Forelimb muscle (tissue), 1 donor: ENCODE results near the gene SGMS1. TPM values are rescaled to one million over a fixed set of nuclear protein-coding genes. Genes with fewer than 3 reads are reported as not detected.
A peak's percentile ranks its signal among the peaks of the same experiment; 100 is the strongest.

ENCODE experiments used
- DNase-seq: peaks from one replicate; pipeline ENCODE4 v3.0.0-alpha.2; 2013; ENCODE audit warnings: low read depth
- polyA plus RNA-seq: library from polyadenylated mRNA; unstranded; fragments of 120-200 nt; gene quantifications from one replicate; pipeline ENCODE4 v1.2.1, GENCODE V29; 2013; ENCODE audit not compliant: insufficient read length

Gene SGMS1
- polyA plus RNA-seq, 1 donor, result 21.1 TPM

DNA sequence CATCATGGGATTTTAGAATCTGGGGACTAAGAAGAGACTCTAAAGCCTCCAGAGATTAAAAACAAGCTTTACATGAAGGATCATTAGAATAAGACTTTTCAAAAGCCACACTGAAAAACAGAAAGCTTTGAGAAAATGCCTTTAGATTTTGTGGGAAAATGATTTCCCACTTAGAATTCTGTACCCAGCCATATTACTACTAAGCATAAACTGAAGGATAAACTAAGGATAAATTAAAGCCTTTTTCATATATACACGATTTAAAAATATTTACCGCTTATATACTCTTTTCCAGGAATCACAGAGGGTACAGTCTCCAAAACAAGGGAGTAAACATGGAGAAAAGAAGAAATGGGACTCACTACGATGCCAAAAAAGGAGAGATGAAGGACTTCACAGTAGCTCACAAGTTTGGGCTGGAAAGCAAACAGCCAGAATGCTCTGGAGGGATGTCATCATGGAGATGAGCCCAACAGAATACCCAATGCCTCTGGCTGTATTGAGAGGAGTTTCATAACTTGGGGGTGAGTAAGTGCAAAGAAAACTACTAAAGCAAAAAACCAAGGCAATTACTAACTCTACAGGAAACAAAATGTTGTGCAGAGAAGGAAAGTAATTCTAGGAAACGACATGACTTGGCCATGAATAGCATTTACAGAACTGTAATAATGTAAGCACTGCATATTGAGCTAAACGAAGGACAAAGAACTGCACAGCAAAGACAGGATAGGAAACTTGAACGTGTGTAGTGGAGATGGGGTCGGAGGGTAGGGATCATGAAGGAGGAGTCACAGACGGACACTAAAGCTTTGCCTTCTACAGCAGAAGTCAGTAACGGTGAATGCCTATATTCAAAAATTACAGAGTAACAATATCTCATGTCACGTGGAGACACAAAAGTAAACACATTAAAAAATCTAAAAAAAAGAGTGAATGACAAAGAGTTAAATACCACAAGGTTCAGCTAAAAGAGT, 311.0 kb downstream of the SGMS1 start:
- no peak for DNase-seq

GRCh38 chr10:50310560-50311174, 313.1 kb downstream of the SGMS1 start:
- no peak for DNase-seq

DNA sequence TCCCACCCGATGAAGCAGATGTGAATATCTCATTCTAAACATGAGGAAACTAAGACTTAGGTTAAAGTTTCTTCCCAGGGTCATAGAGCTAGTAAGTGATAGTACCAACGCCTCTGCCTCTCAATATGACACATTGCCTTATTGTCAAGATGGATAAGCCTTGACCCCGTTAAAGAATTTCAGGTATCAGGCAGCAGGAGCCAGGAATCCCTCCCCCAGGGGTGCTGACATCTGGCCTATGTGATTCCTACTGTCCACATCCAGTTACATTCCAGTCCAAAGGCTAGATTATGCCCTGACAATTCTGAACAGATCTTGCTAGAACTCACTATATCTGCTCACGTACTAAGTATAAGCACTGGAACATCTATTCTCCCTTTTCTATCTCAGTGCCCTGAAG, 314.4 kb downstream of the SGMS1 start:
- DNase-seq, result no peak

- no peak for DNase-seq
Measured at GRCh38 chr10:50304660-50305059, 319.1 kb downstream of the SGMS1 start.

- no peak for DNase-seq
Measured at GRCh38 chr10:50299948-50300669, 323.6 kb downstream of the SGMS1 start.

GRCh38 chr10:50295367-50295766, 328.4 kb downstream of the SGMS1 start:
- no peak for DNase-seq

GRCh38 chr10:50294582-50294981, 329.2 kb downstream of the SGMS1 start:
- DNase-seq, result no peak

GRCh38 chr10:50293513-50294313, 330.0 kb downstream of the SGMS1 start:
- DNase-seq, result no peak

DNA sequence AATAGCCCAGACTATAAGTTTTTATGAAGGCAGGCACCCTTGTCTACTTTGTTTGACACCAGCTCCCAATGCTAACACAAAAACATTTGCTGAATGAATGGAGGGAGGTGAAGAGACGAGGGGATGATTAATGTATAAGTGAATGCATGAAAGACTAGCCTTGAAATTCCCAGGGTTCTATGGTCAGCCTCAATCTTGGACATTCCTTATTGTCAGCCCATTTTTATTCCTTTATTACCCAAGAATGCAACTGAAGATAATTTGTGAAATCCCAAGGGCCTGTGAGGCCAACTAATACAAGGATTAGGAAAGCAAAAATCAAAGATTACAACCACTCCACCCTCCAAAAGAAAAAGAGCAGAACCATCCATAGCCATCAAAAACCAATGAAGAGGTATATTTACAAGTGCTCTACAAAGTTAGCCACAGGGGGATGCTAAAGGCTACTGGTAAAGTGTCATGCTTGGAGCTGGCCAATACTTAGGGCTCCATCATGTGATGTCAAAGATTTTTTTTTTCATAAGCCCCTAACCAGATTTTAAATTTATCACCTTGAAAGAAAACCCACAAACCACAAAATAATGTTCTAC, 332.4 kb downstream of the SGMS1 start:
- DNase-seq, result no peak

DNA sequence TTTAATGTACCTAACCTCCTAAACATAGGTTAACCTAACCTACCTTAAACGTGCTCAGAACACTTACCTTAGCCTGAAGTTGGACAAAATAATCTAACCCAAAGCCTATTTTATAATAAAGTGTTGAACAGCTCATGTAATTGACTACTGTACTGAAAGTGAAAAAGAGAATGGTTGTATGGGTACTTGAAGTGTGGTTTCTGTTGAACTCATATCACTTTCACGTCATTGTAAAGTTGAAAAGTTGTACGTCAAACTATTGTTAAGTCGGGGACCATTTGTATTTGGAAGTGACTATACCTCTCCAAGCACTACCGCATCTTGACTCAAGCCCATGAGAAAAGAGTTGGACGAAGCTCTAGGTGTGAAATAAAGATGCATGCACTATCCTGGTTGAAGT, 334.6 kb downstream of the SGMS1 start:
- DNase-seq, result no peak

DNA sequence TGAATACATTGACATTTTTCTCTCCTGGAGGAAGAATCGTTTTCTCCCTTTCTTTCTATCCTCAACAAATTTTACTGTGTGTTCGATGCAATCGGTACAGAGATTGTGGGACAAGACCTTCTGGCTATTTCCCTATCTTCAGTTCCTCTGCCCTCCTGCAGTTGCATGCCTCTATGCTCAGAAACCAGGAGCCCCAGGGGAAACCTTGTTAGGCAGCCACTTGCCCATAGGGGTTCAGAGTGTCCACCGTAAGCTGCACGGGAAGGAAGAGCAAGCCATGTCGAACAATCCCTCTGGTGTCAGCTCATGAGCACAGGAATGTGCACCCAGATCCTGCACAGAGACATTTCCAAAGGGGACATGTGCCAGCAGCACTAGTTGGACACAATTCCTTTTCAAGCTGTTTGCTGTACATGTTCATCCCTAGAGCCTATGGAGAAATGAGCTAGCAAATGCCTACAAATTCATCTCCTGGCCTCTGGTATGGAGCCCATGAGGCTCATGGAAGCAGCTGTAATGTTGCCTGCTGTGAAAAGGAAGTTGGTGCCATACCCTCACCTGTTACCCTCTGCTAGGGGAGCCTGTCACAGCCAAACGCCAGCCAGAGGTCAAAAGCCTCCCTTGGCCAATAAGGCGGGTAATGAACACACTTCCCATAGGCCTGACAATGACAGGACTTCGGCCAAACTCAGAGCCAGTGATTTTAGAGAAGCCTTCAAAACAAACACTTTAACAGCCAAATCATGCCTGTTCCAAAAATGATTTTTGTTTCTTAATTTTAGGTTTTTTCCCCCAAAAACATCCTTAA, 336.6 kb downstream of the SGMS1 start:
- no peak for DNase-seq

GRCh38 chr10:50286517-50286916, 337.2 kb downstream of the SGMS1 start:
- peak; percentile 80 for DNase-seq

DNA sequence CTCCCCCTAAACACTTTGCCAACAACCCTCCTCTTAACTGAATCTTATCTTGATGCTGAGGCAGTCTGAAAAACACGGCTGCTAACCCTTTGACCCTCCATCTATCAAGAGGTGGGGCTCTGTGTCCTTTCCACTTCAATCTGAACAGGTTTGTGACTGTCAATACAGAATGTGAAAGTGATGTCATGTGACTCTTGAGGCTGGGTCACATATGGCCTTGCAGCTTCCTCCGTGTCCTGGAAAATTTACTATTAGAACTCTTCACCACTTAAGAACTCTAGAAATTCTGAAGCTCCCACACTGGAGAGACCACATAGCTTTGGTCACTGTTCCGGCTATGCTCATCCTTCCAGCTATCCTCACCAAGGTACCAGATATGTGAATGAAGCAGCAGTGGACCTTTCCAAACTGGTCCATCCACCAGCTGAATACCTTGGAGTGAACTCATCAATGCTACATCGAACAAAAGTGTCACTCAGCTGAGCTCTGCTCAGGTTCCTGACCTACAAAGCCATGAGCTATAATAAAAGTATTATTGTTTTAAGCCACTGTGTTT, 341.7 kb downstream of the SGMS1 start:
- DNase-seq, result no peak

- DNase-seq, result no peak
Measured at GRCh38 chr10:50281210-50281966, 342.4 kb downstream of the SGMS1 start.

DNA sequence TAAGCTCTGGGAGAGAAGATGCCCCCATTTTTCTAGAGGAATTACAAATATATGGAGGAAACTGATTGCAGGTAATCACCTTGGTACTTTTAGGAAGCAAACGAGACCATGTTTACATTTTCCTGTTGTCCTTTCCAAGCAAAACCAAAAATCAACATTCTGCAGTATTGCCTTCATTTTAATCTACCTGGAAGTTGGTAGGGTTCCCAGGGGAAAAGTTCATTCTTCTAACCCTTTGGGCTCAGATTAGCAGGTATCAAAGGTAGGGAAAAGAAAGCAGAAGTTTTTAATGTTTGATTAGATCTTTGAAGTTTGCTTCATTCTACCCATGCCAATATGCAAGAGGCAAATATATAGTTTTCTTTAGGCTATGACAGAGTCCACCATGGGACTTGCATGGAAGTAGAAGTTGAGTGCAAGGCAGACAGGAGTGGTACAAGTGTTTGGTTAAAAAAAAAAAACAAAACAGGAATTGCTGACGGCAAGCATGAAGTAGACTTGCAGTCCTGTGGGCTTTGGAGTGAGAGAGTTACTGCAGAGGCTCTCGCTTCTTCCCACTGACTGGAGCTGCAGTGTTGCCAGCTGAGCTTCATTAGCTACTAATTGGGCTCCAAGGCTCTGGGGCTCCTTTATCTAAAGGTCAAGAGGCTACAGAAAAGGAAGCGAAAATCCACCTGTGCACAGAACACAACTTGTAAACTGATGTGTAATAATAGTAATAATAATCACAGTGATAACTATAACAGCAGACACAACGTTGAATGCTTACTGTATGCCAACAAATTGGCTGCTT, 343.5 kb downstream of the SGMS1 start:
- no peak for DNase-seq

DNA sequence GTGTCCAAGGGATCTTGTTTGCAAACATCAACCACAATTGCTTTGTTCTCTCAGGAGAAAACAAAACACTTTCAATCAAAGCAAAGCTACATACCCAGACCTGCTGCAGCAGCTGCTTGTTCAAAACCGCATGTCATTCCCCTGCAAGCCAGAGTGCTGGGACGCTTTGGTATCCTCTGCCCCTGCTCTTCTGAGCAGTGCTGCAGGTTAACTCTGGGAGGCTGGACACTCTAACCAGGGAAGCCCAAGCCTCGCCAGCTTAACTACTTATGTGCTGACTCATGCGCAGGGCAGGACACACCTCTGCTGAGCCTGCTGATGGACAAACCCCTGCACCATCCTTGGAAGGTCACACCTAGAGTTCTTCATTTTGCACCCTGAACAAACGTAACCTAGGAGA, 344.3 kb downstream of the SGMS1 start:
- DNase-seq, result no peak

DNA sequence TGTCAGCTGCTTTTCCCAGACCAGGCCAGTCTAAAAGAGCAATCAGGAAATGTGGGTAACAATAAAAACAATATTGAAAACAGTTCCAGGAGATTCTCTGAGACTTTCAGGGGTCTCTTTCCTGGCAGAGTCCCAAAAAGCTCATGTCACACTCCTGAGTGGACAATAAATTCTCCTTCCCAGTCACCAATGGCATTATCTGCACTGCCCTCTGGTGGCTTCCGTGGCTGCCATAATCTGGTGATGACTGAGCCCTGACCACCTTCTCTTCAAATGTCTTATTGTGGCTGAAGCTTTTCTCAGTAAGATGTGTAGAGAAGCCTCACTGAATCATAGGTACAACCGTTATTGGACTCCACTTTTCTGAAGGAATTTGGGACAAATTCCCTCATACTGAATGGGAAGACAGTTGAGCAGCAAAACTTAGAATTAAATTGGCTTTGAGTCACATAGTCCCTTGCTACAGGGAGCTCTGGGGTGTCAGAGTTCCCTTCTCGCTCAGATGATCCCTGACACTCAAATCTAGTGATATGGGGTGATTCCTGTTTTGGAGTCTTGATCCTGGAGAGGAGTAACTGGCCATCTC, 348.0 kb downstream of the SGMS1 start:
- DNase-seq, result no peak

GRCh38 chr10:50272531-50272930, 351.2 kb downstream of the SGMS1 start:
- DNase-seq, result no peak
